Natural killer cell (primary cell): ENCODE data around the gene TAPBP. TPM values are rescaled to one million over a fixed set of nuclear protein-coding genes. Genes with fewer than 3 reads are reported as not detected.

ENCODE experiments used
- ATAC-seq, 3 donors: fragments of 150-1000 bp in 2 of 3; fragments of 200-7000 bp in 1 of 3; cut with Tn5 transposase; 1 replicate in 1 of 3; 2 replicates in 2 of 3; pipeline ENCODE4 v1.10.0; 2021; ENCODE audit warnings: mild to moderate bottlenecking in 2 of 3, moderate library complexity in 2 of 3
- DNase-seq, 2 donors: peaks; one replicate each; pipeline versions ENCODE4 v3.0.0 to v3.0.0-alpha.2; 2013 to 2021; ENCODE audit warnings: mixed read lengths in 1 of 2
- H3K27ac ChIP-seq: one replicate; pipeline ENCODE4 v1.5.1; 2013; ENCODE audit warnings: mild to moderate bottlenecking, low read length
- H3K27me3 ChIP-seq: one replicate; pipeline ENCODE4 v1.6.1; 2013; ENCODE audit warnings: low read length; ENCODE audit not compliant: control insufficient read depth, insufficient read depth
- H3K36me3 ChIP-seq: one replicate; pipeline ENCODE4 v1.6.1; 2013; ENCODE audit warnings: low read length; ENCODE audit not compliant: control insufficient read depth, insufficient read depth
- H3K4me1 ChIP-seq: one replicate; pipeline ENCODE4 v1.6.1; 2013; ENCODE audit warnings: low read length; ENCODE audit not compliant: control insufficient read depth, insufficient read depth
- H3K4me3 ChIP-seq: one replicate; pipeline ENCODE4 v1.5.1; 2013; ENCODE audit warnings: low read length
- H3K9me3 ChIP-seq: one replicate; pipeline ENCODE4 v1.6.1; 2013; ENCODE audit warnings: low read length; ENCODE audit not compliant: control insufficient read depth, insufficient read depth
- H3K27ac Mint-ChIP-seq, 2 donors: one replicate each; pipeline ENCODE4 v1.8.0; 2022; ENCODE audit warnings: mild to moderate bottlenecking in 2 of 2, mixed read lengths in 2 of 2, moderate library complexity in 1 of 2
- H3K27me3 Mint-ChIP-seq, 2 donors: one replicate each; pipeline ENCODE4 v1.8.0; 2022; ENCODE audit warnings: low read depth in 2 of 2, mixed read lengths in 2 of 2
- H3K36me3 Mint-ChIP-seq: one replicate; pipeline ENCODE4 v1.8.0; 2022; ENCODE audit warnings: mixed read lengths
- H3K4me1 Mint-ChIP-seq, 2 donors: one replicate each; pipeline ENCODE4 v1.8.0; 2022; ENCODE audit warnings: mixed read lengths in 2 of 2
- H3K4me3 Mint-ChIP-seq: one replicate; pipeline ENCODE4 v1.8.0; 2022; ENCODE audit warnings: mild to moderate bottlenecking, moderate library complexity, mixed read lengths
- H3K9me3 Mint-ChIP-seq, 2 donors: one replicate each; pipeline ENCODE4 v1.8.0; 2022; ENCODE audit warnings: mixed read lengths in 2 of 2
- WGBS: methylation state at CpG from one replicate; pipeline ENCODE4 v1.1.7; 2013; ENCODE audit warnings: missing lambda C conversion rate; ENCODE audit not compliant: insufficient coverage; 5-methylcytosine and 5-hydroxymethylcytosine counted together
- intact Hi-C: fragments of 100-400 bp; cut with micrococcal nuclease; formaldehyde crosslinking; loops from one replicate; pipeline ENCODE4 v1.14.2; 2022
- total RNA-seq, 4 donors: library from RNA; stranded (reverse); fragments of 120-200 nt in 1 of 4; gene quantifications; one replicate each; pipeline versions ENCODE4 v1.2.3 to v1.2.4, GENCODE V29; 2013 to 2022
- TF ChIP-seq, protein P1 (sequence below): fragments of 200-600 bp; IDR thresholded peaks from one replicate; pipeline ENCODE4 v1.8.0; 2022; ENCODE audit warnings: antibody characterized with exemption

The TAPBP gene
- total RNA-seq, 3 donors from 2014 or later (not counting 1 experiment from before 2014, with no cell fraction given), result 404 to 457 (median 446) TPM

- Histone ChIP-seq H3K36me3 (peaks cover 43% of the 10 kb centered on the region), H3K27ac (peak overlapping the region; percentile 88), H3K4me3 (peak overlapping the region; percentile 81), H3K27me3 (no peaks in the 10 kb centered on the region), H3K4me1 (peaks cover 34% of the 10 kb centered on the region), H3K9me3 (no peaks in the 10 kb centered on the region)
- DNase-seq (peak; percentile 91 to 97), ATAC-seq (peak; percentile 74 to 88 (median 79))
- peaks cover 36 to 63% of the 10 kb centered on the region in 2 donors for H3K4me1 Mint-ChIP-seq
- TF ChIP-seq, protein P1, sequence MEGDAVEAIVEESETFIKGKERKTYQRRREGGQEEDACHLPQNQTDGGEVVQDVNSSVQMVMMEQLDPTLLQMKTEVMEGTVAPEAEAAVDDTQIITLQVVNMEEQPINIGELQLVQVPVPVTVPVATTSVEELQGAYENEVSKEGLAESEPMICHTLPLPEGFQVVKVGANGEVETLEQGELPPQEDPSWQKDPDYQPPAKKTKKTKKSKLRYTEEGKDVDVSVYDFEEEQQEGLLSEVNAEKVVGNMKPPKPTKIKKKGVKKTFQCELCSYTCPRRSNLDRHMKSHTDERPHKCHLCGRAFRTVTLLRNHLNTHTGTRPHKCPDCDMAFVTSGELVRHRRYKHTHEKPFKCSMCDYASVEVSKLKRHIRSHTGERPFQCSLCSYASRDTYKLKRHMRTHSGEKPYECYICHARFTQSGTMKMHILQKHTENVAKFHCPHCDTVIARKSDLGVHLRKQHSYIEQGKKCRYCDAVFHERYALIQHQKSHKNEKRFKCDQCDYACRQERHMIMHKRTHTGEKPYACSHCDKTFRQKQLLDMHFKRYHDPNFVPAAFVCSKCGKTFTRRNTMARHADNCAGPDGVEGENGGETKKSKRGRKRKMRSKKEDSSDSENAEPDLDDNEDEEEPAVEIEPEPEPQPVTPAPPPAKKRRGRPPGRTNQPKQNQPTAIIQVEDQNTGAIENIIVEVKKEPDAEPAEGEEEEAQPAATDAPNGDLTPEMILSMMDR, result peak; percentile 64
- intact Hi-C loops, result loop anchor here (1.0 to 2.0 kb wide), 4 partner anchors 10 to 99 kb away; partner anchors contain the start of genes B3GALT4, PFDN6, RXRB and SLC39A7
- H3K36me3 Mint-ChIP-seq, result no peaks in the 10 kb centered on the region
- H3K4me3 Mint-ChIP-seq, result peak overlapping the region; percentile 99
- under 1% methylated on average over 54 of the region's 54 CpGs for WGBS
- H3K27me3 Mint-ChIP-seq, result no peaks in the 10 kb centered on the region
- H3K9me3 Mint-ChIP-seq, result no peaks in the 10 kb centered on the region
- H3K27ac Mint-ChIP-seq, result peak overlapping the region; percentile 99
Observed at GRCh38 chr6:33299237-33299944, 14.5 kb downstream of the TAPBP start.

DNA sequence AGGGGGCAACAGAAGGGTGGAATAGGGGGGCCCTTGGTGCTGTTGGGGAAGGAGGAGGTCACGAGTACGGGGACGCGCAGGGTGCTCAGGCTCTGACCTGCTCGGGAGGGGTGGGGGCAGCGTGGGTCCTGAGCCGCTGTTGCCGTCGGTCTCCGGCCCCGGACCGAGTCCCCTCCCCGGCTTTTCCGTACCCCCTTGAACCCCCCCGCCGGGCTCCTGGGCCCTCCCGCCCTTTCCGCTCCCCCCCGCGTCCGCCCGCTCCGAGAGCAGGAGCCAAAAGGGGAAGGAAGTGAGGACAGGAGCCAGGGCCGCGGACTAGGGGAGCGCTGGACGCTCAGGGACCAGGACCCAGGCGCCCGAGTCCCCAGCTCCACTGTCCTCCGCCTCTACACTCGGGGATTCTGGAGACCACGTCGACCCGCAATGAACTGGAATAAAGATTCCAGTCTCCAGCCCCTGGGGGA, 15.1 kb downstream of the TAPBP start, which contains the start of gene RGL2:
Gene RGL2 (minus strand): TSS at position 170 of the 464 bp plus-strand sequence. CDS start 332 bp downstream, outside the sequence.
- H3K36me3 ChIP-seq, result peaks cover 41% of the 10 kb centered on the region
- peak within 1 kb of the TSS; percentile 88 for H3K27ac ChIP-seq
- peak in 1 of 2 donors; percentile 74 for DNase-seq
- H3K4me3 ChIP-seq, result peak within 1 kb of the TSS; percentile 81
- peak within 1 kb of the TSS; percentile 99 for H3K27ac Mint-ChIP-seq
- 0% methylated on average over 34 of the region's 34 CpGs for WGBS
- no peaks in the 10 kb centered on the region for H3K9me3 ChIP-seq
- H3K27me3 Mint-ChIP-seq, result no peaks in the 10 kb centered on the region
- no peaks in the 10 kb centered on the region for H3K9me3 Mint-ChIP-seq
- H3K4me1 Mint-ChIP-seq, result peaks cover 35 to 57% of the 10 kb centered on the region in 2 donors
- H3K4me1 ChIP-seq, result peaks cover 30% of the 10 kb centered on the region
- H3K27me3 ChIP-seq, result no peaks in the 10 kb centered on the region
- H3K36me3 Mint-ChIP-seq, result no peaks in the 10 kb centered on the region
- H3K4me3 Mint-ChIP-seq, result peak within 1 kb of the TSS; percentile 99
- intact Hi-C loops, result loop anchor here (1.0 to 2.0 kb wide), 4 partner anchors 10 to 98 kb away; partner anchors contain the start of genes B3GALT4, PFDN6, RXRB and SLC39A7
- ATAC-seq, result peak; percentile 30 to 64 (median 35)
- TF ChIP-seq, protein P1, result no peak

- Histone ChIP-seq H3K27me3 (no peaks in the 10 kb centered on the region), H3K27ac (peak overlapping the region; percentile 88), H3K4me3 (peak overlapping the region; percentile 81), H3K36me3 (peaks cover 41% of the 10 kb centered on the region), H3K9me3 (no peaks in the 10 kb centered on the region), H3K4me1 (peaks cover 30% of the 10 kb centered on the region)
- DNase-seq (peak in 1 of 2 donors; percentile 85), ATAC-seq (peak in 2 of 3 donors; percentile 3 to 7)
- H3K4me1 Mint-ChIP-seq, result peaks cover 30 to 53% of the 10 kb centered on the region in 2 donors
- no peaks in the 10 kb centered on the region for H3K9me3 Mint-ChIP-seq
- under 1% methylated on average over 34 of the region's 42 CpGs for WGBS
- H3K4me3 Mint-ChIP-seq, result peak overlapping the region; percentile 99
- H3K27me3 Mint-ChIP-seq, result no peaks in the 10 kb centered on the region
- TF ChIP-seq, protein P1, result no peak
- no peaks in the 10 kb centered on the region for H3K36me3 Mint-ChIP-seq
- intact Hi-C loops, result loop anchor here (2.0 kb wide), 2 partner anchors 15 to 97 kb away; partner anchors contain the start of genes RXRB and SLC39A7
- peak overlapping the region; percentile 99 for H3K27ac Mint-ChIP-seq
Observed at GRCh38 chr6:33297956-33298772, 15.7 kb downstream of the TAPBP start.
